Activated naive CD8-positive, alpha-beta T cell treated with anti-CD3 and anti-CD28 coated beads for 36 hours (primary cell): ENCODE results near the gene SLC25A4. TPM values are rescaled to one million over a fixed set of nuclear protein-coding genes. Genes with fewer than 3 reads are reported as not detected.

Experiments
- DNase-seq: peaks from one replicate; pipeline ENCODE4 v3.0.0; 2021
- H3K27ac Mint-ChIP-seq: one replicate; pipeline ENCODE4 v1.8.0; 2022; ENCODE audit warnings: mild to moderate bottlenecking, moderate library complexity, mixed read lengths
- H3K27me3 Mint-ChIP-seq: one replicate; pipeline ENCODE4 v1.8.0; 2022; ENCODE audit warnings: mild to moderate bottlenecking, mixed read lengths
- H3K36me3 Mint-ChIP-seq: one replicate; pipeline ENCODE4 v1.8.0; 2021; ENCODE audit warnings: mild to moderate bottlenecking, mixed read lengths
- H3K4me1 Mint-ChIP-seq: one replicate; pipeline ENCODE4 v1.8.0; 2021; ENCODE audit warnings: mixed read lengths
- H3K4me3 Mint-ChIP-seq: one replicate; pipeline ENCODE4 v1.8.0; 2022; ENCODE audit warnings: mild to moderate bottlenecking, moderate library complexity, mixed read lengths
- H3K9me3 Mint-ChIP-seq: one replicate; pipeline ENCODE4 v1.8.0; 2022; ENCODE audit warnings: mixed read lengths
- total RNA-seq, 2 experiments: library from RNA; stranded (reverse); gene quantifications; one replicate each; pipeline ENCODE4 v1.2.3, GENCODE V29; 2021

SLC25A4 gene
- total RNA-seq, 2 experiments from 2014 or later = 7.6 to 7.8 TPM

DNA sequence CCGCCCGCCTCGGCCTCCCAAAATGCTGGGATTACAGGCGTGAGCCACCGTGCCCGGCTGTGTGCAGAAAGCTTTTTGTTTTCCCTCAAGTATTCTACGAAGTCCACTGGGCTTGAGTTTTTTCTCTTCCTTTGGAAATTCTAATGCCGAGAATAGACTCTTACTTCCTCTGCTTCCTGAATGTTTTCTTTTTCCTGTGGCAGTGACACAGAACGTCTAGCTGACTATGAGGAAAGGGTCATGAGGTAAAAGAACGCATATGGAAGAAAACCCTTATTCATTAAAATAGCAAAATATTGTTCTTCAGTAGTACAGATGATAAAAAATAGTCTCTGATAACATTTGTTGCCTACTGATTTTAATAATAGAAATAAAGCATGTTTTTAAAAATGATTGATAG, 4.9 kb upstream of the SLC25A4 start:
- Mint-ChIP-seq H3K27ac (no peak overlapping the region), H3K27me3 (peaks cover 12% of the 10 kb centered on the region), H3K9me3 (no peaks in the 10 kb centered on the region), H3K4me1 (peaks cover 6% of the 10 kb centered on the region), H3K36me3 (no peaks in the 10 kb centered on the region), H3K4me3 (no peak overlapping the region)
- DNase-seq = no peak

- Mint-ChIP-seq H3K27ac (no peak overlapping the region), H3K36me3 (no peaks in the 10 kb centered on the region), H3K4me1 (peaks cover 12% of the 10 kb centered on the region), H3K4me3 (no peak overlapping the region), H3K9me3 (no peaks in the 10 kb centered on the region), H3K27me3 (peaks cover 9% of the 10 kb centered on the region)
- DNase-seq = no peak
These were observed 3.3 kb upstream of the SLC25A4 start for GRCh38 chr4:185139736-185140135.

- no peaks in the 10 kb centered on the region for H3K36me3 Mint-ChIP-seq
- H3K9me3 Mint-ChIP-seq = no peaks in the 10 kb centered on the region
- peaks cover 16% of the 10 kb centered on the region for H3K4me1 Mint-ChIP-seq
- H3K27ac Mint-ChIP-seq = no peak overlapping the region
- DNase-seq = no peak
- H3K4me3 Mint-ChIP-seq = no peak overlapping the region
- peaks cover 5% of the 10 kb centered on the region for H3K27me3 Mint-ChIP-seq
These were observed 1.3 kb upstream of the SLC25A4 start for GRCh38 chr4:185141777-185142176.

GRCh38 chr4:185142564-185142911, 528 bp upstream of the SLC25A4 start:
- Mint-ChIP-seq H3K36me3 (no peaks in the 10 kb centered on the region), H3K27me3 (peaks cover 3% of the 10 kb centered on the region), H3K4me1 (peaks cover 16% of the 10 kb centered on the region), H3K9me3 (no peaks in the 10 kb centered on the region), H3K4me3 (peak overlapping the region; percentile 86), H3K27ac (peak overlapping the region; percentile 72)
- DNase-seq = no peak

DNA sequence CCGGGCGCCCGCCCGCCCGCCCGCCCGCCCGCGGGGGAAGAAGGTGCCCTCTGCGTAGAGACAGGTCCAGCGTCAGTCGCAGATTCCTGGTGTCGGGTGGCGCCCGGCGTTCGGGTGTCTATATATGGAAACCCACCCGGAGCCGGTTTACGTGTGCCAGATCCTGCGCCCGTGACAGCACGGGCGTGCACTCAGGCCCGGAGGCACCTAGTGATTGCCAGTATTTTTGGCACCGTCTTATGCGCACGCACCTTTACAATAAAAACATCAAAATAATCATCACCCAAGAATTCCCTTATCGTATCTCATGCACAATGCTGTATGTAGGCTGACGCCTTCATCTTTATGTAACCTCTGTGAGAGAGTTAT, 519 bp downstream of the SLC25A4 start:
- H3K4me3 Mint-ChIP-seq = peak overlapping the region; percentile 74
- H3K27ac Mint-ChIP-seq = no peak overlapping the region
- H3K4me1 Mint-ChIP-seq = peaks cover 16% of the 10 kb centered on the region
- no peak for DNase-seq
- H3K36me3 Mint-ChIP-seq = no peaks in the 10 kb centered on the region
- no peaks in the 10 kb centered on the region for H3K27me3 Mint-ChIP-seq
- H3K9me3 Mint-ChIP-seq = no peaks in the 10 kb centered on the region

DNA sequence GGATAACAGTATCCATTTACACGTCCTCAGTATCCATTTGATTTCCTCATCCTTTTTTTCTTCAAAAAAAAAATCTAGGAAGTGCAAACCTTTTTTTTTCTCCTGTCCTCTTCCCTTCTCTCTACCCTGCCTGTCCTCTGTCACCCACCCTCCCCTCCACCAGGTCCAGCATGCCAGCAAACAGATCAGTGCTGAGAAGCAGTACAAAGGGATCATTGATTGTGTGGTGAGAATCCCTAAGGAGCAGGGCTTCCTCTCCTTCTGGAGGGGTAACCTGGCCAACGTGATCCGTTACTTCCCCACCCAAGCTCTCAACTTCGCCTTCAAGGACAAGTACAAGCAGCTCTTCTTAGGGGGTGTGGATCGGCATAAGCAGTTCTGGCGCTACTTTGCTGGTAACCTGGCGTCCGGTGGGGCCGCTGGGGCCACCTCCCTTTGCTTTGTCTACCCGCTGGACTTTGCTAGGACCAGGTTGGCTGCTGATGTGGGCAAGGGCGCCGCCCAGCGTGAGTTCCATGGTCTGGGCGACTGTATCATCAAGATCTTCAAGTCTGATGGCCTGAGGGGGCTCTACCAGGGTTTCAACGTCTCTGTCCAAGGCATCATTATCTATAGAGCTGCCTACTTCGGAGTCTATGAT, 1.7 kb downstream of the SLC25A4 start:
- Mint-ChIP-seq H3K4me1 (peaks cover 16% of the 10 kb centered on the region), H3K36me3 (no peaks in the 10 kb centered on the region), H3K27me3 (no peaks in the 10 kb centered on the region), H3K9me3 (no peaks in the 10 kb centered on the region), H3K27ac (no peak overlapping the region), H3K4me3 (no peak overlapping the region)
- no peak for DNase-seq

- Mint-ChIP-seq H3K27ac (no peak overlapping the region), H3K27me3 (no peaks in the 10 kb centered on the region), H3K36me3 (peaks cover 2% of the 10 kb centered on the region), H3K9me3 (no peaks in the 10 kb centered on the region), H3K4me3 (no peak overlapping the region), H3K4me1 (peaks cover 16% of the 10 kb centered on the region)
- no peak for DNase-seq
These were observed 2.5 kb downstream of the SLC25A4 start for GRCh38 chr4:185145572-185145971.

GRCh38 chr4:185149392-185149791, 6.3 kb downstream of the SLC25A4 start:
- Mint-ChIP-seq H3K27me3 (no peaks in the 10 kb centered on the region), H3K4me3 (no peak overlapping the region), H3K27ac (no peak overlapping the region), H3K9me3 (no peaks in the 10 kb centered on the region), H3K4me1 (peaks cover 3% of the 10 kb centered on the region), H3K36me3 (peaks cover 16% of the 10 kb centered on the region)
- DNase-seq = no peak

DNA sequence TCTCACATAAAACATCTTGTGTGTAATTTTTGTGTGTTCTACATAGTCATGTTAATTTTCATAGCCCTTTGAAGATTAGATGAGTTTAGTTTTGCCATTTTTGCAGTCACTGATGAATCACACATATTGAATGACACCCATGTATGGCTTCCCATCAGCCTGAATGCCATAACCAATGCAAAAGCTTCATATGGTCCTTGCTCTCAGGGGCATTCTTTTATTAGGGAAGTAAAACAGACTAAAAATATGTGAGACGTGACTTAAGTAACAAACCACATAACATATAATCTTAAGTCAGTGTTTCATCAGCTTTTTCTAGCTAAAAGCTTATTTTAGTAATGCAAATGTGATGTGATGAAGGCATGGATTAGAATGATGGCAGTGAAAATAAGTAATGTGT, 8.2 kb downstream of the SLC25A4 start:
- Mint-ChIP-seq H3K27me3 (no peaks in the 10 kb centered on the region), H3K4me3 (no peak overlapping the region), H3K36me3 (peaks cover 19% of the 10 kb centered on the region), H3K4me1 (no peaks in the 10 kb centered on the region), H3K27ac (no peak overlapping the region), H3K9me3 (no peaks in the 10 kb centered on the region)
- DNase-seq = no peak

- H3K27me3 Mint-ChIP-seq = peaks cover 13% of the 10 kb centered on the region
- H3K36me3 Mint-ChIP-seq = peaks cover 57% of the 10 kb centered on the region
- H3K4me1 Mint-ChIP-seq = peaks cover 16% of the 10 kb centered on the region
- H3K9me3 Mint-ChIP-seq = no peaks in the 10 kb centered on the region
- no peak for DNase-seq
- H3K27ac Mint-ChIP-seq = peak overlapping the region; percentile 72
- H3K4me3 Mint-ChIP-seq = peak overlapping the region; percentile 27
These were observed 22.6 kb downstream of the SLC25A4 start for GRCh38 chr4:185165605-185166063.

DNA sequence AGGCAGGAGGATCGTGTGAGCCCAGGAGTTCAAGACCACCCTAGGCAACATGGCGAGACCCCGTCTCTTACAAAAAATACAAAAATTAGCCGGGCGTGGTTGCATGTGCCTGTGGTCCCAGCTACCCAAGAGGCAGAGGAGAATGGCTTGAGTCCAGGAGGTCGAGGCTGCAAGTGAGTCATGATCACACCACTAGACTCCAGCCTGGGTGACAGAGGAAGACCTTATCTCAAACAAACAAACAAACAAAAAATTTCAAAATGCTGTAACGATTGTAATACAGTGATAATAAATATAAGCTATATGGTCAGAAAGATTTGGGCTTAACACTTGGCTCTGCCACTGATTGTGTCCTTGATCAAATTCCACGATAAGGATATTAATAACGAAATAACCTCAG, 24.2 kb downstream of the SLC25A4 start:
- H3K36me3 Mint-ChIP-seq = peaks cover 53% of the 10 kb centered on the region
- H3K4me1 Mint-ChIP-seq = peaks cover 16% of the 10 kb centered on the region
- peaks cover 13% of the 10 kb centered on the region for H3K27me3 Mint-ChIP-seq
- H3K9me3 Mint-ChIP-seq = no peaks in the 10 kb centered on the region
- H3K4me3 Mint-ChIP-seq = no peak overlapping the region
- no peak overlapping the region for H3K27ac Mint-ChIP-seq
- no peak for DNase-seq

- H3K9me3 Mint-ChIP-seq = no peaks in the 10 kb centered on the region
- no peak for DNase-seq
- peaks cover 53% of the 10 kb centered on the region for H3K36me3 Mint-ChIP-seq
- H3K4me1 Mint-ChIP-seq = peaks cover 2% of the 10 kb centered on the region
- no peak overlapping the region for H3K27ac Mint-ChIP-seq
- peaks cover 6% of the 10 kb centered on the region for H3K27me3 Mint-ChIP-seq
- H3K4me3 Mint-ChIP-seq = no peak overlapping the region
These were observed 28.5 kb downstream of the SLC25A4 start for GRCh38 chr4:185171373-185172071.

DNA sequence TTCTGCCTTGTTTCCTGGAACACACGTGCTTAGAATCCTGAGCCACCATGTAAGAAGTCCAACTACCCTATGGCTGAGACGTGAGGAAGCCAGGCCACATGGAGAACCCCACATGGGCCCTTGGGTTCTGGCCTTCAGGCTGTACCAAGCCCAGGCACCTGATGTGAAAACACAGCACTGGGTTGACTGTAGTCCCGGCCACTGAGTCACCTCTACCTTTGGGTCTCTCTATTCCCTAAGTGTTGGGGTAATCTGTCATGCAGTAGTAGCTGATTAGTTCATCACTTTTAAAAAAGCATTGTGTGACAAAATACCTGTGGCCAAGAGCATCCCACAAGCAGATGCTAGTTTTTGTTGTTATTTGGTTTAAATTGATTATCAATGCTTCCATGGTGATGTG, 36.4 kb downstream of the SLC25A4 start:
- no peak for DNase-seq
- Mint-ChIP-seq H3K27me3 (no peaks in the 10 kb centered on the region), H3K4me1 (peaks cover 21% of the 10 kb centered on the region), H3K4me3 (no peak overlapping the region), H3K27ac (no peak overlapping the region), H3K9me3 (no peaks in the 10 kb centered on the region), H3K36me3 (peaks cover 21% of the 10 kb centered on the region)

DNA sequence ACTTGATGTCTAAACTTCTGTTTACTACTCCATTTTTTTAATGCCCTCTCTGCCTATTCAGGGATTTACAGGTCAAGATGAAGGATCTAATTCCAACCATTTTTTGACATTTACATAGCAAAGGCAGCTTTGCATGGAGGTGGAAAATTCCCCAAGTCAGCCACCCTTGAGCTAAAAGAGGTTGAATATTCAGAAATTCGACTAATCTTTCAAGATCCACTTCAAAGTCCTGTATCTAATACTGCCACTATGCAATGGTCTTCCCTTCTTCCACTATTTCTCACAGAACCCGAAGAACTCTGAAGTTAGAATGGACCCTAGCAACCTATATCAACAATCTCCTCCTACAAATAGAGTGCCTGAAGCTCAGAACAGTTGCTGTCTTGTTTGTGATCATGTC, 39.2 kb downstream of the SLC25A4 start:
- no peaks in the 10 kb centered on the region for H3K27me3 Mint-ChIP-seq
- no peak overlapping the region for H3K4me3 Mint-ChIP-seq
- no peaks in the 10 kb centered on the region for H3K9me3 Mint-ChIP-seq
- peaks cover 13% of the 10 kb centered on the region for H3K36me3 Mint-ChIP-seq
- H3K4me1 Mint-ChIP-seq = peaks cover 34% of the 10 kb centered on the region
- H3K27ac Mint-ChIP-seq = no peak overlapping the region
- no peak for DNase-seq

DNA sequence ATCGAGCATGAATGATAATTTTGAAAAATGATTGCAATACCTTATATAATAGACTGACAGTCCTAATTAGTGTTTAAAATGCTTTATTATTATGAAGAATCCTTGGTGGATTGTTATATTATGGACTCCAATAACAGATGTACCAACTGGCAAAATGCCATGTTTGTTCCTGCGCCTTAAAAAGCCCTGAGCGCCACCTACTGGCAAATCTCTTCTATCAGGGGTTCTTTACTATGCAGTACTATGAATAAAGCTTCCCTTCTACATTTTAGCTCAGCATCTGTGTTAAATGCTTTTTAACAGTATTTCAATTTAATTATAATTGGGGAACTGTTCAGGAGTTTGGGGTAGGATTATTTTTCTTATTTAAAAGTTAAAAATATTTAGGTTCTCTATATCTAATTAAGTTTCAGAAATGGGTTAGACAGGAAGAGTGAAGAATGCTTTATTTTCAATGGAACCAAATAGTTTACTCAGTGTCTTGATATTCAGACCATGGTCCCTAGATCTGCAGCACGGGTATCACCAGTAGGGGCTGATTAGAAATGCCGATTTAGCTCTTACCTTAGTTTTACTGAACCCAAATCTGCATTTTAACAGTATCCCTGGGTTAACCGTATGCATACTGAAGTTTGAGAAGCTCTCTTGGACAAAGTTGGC, 40.7 kb downstream of the SLC25A4 start:
- no peaks in the 10 kb centered on the region for H3K27me3 Mint-ChIP-seq
- no peak overlapping the region for H3K4me3 Mint-ChIP-seq
- peaks cover 33% of the 10 kb centered on the region for H3K4me1 Mint-ChIP-seq
- peak; percentile 60 for DNase-seq
- no peak overlapping the region for H3K27ac Mint-ChIP-seq
- no peaks in the 10 kb centered on the region for H3K9me3 Mint-ChIP-seq
- peaks cover 16% of the 10 kb centered on the region for H3K36me3 Mint-ChIP-seq

- peaks cover 29% of the 10 kb centered on the region for H3K4me1 Mint-ChIP-seq
- H3K27me3 Mint-ChIP-seq = no peaks in the 10 kb centered on the region
- H3K4me3 Mint-ChIP-seq = no peak overlapping the region
- no peak overlapping the region for H3K27ac Mint-ChIP-seq
- no peaks in the 10 kb centered on the region for H3K9me3 Mint-ChIP-seq
- H3K36me3 Mint-ChIP-seq = peaks cover 24% of the 10 kb centered on the region
- no peak for DNase-seq
These were observed 43.7 kb downstream of the SLC25A4 start for GRCh38 chr4:185186769-185187168.
